ENCODE measurements around the gene RBBP5. TPM values are rescaled to one million over a fixed set of nuclear protein-coding genes. Genes with fewer than 3 reads are reported as not detected.

The RBBP5 gene
- total RNA-seq, 1 experiment from 2014 or later: 17.9 TPM

GRCh38 chr1:205060746-205061145, 61.0 kb downstream of the RBBP5 start:
- BruUV-seq (replicated peaks): no TSS peak

GRCh38 chr1:205059660-205060059, 62.1 kb downstream of the RBBP5 start:
- Histone ChIP-seq H3F3A (ENCODE audit: insufficient read depth, low read depth) (no peaks in the 10 kb centered on the region), H3K9me3 (ENCODE audit: insufficient read depth, low read depth) (no peaks in the 10 kb centered on the region), H3K36me3 (ENCODE audit: low read depth) (no peaks in the 10 kb centered on the region), H3K27ac (no peak overlapping the region), H2AFZ (no peak overlapping the region), H4K20me1 (ENCODE audit: insufficient read depth) (no peaks in the 10 kb centered on the region), H3K4me1 (replicated peaks; ENCODE audit: insufficient read depth) (no peaks in the 10 kb centered on the region), H3K9me2 (ENCODE audit: insufficient read depth) (no peaks in the 10 kb centered on the region), H3K4me3 (no peak overlapping the region), H3K4me2 (no peak overlapping the region), H3K27me3 (ENCODE audit: insufficient read depth, low read depth) (peaks cover 83% of the 10 kb centered on the region), H3K79me2 (ENCODE audit: low read depth) (no peaks in the 10 kb centered on the region)
- no TSS peak for BruUV-seq (replicated peaks)
- POLR2A ChIA-PET (ENCODE audit: unreplicated experiment): no interaction called here
- CTCF ChIA-PET: no interaction called here
- DNase-seq: no peak
- no peak for TF ChIP-seq CTCF (conservative IDR thresholded peaks at IDR 0.05)
- TF ChIP-seq EZH2 (IDR thresholded peaks at IDR 0.05; ENCODE audit: low read depth): no peak
- intact Hi-C loops (cut with micrococcal nuclease; ENCODE audit: unreplicated experiment): no loop called here

More at GRCh38 chr1:205060746-205061145, 61.0 kb downstream of the RBBP5 start:
- H3K9me3 ChIP-seq (ENCODE audit: insufficient read depth, low read depth): no peaks in the 10 kb centered on the region
- H3K79me2 ChIP-seq (ENCODE audit: low read depth): no peaks in the 10 kb centered on the region
- POLR2A ChIA-PET (ENCODE audit: unreplicated experiment): no interaction called here
- TF ChIP-seq EZH2 (IDR thresholded peaks at IDR 0.05; ENCODE audit: low read depth) (no peak), CTCF (conservative IDR thresholded peaks at IDR 0.05) (no peak)
- peaks cover 83% of the 10 kb centered on the region for H3K27me3 ChIP-seq (ENCODE audit: insufficient read depth, low read depth)
- H2AFZ ChIP-seq: no peak overlapping the region
- no peaks in the 10 kb centered on the region for H3K36me3 ChIP-seq (ENCODE audit: low read depth)
- intact Hi-C loops (cut with micrococcal nuclease; ENCODE audit: unreplicated experiment): loop anchor here (1.0 kb wide), 4 partner anchors 71 to 252 kb away; no protein-coding TSS in a partner anchor
- H3K4me1 ChIP-seq (replicated peaks; ENCODE audit: insufficient read depth): no peaks in the 10 kb centered on the region
- H4K20me1 ChIP-seq (ENCODE audit: insufficient read depth): no peaks in the 10 kb centered on the region
- H3K4me3 ChIP-seq: no peak overlapping the region
- CTCF ChIA-PET: interaction anchor here (0.7 to 1.7 kb wide), 3 partner anchors 69 to 167 kb away, joined by 5 to 25 read pairs (median 10); partner anchors contain the start of gene TMCC2
- no peak for DNase-seq
- H3K9me2 ChIP-seq (ENCODE audit: insufficient read depth): no peaks in the 10 kb centered on the region
- H3K4me2 ChIP-seq: no peak overlapping the region
- H3K27ac ChIP-seq: no peak overlapping the region
- no peaks in the 10 kb centered on the region for H3F3A ChIP-seq (ENCODE audit: insufficient read depth, low read depth)

- Histone ChIP-seq H3K4me3 (no peak overlapping the region), H3K9me3 (ENCODE audit: insufficient read depth, low read depth) (no peaks in the 10 kb centered on the region), H3K9me2 (ENCODE audit: insufficient read depth) (no peaks in the 10 kb centered on the region), H3K79me2 (ENCODE audit: low read depth) (no peaks in the 10 kb centered on the region), H3K4me1 (replicated peaks; ENCODE audit: insufficient read depth) (no peaks in the 10 kb centered on the region), H4K20me1 (ENCODE audit: insufficient read depth) (no peaks in the 10 kb centered on the region), H3F3A (ENCODE audit: insufficient read depth, low read depth) (no peaks in the 10 kb centered on the region), H3K27me3 (ENCODE audit: insufficient read depth, low read depth) (peaks cover 84% of the 10 kb centered on the region), H3K27ac (no peak overlapping the region), H2AFZ (no peak overlapping the region), H3K36me3 (ENCODE audit: low read depth) (no peaks in the 10 kb centered on the region), H3K4me2 (no peak overlapping the region)
- intact Hi-C loops (cut with micrococcal nuclease; ENCODE audit: unreplicated experiment): no loop called here
- no peak for TF ChIP-seq EZH2 (IDR thresholded peaks at IDR 0.05; ENCODE audit: low read depth)
- no peak for TF ChIP-seq CTCF (conservative IDR thresholded peaks at IDR 0.05)
- ChIA-PET POLR2A (ENCODE audit: unreplicated experiment) (no interaction called here), CTCF (no interaction called here)
- BruUV-seq (replicated peaks): no TSS peak
- DNase-seq: no peak
Observed at GRCh38 chr1:205058853-205059252, 62.9 kb downstream of the RBBP5 start.
